GM10266 (cell line): Measurements from ENCODE around the gene TMEM120B.

Source experiments
- DNase-seq: peaks from one replicate; pipeline ENCODE4 v3.0.0; 2012; ENCODE audit errors: extremely low spot score
- TF ChIP-seq, protein P1 (sequence below): IDR thresholded peaks from 2 replicates; pipeline ENCODE4 v1.5.1; 2012; ENCODE audit warnings: mild to moderate bottlenecking, low read depth; ENCODE audit not compliant: control insufficient read depth, insufficient read depth; ENCODE audit errors: missing control alignments

TMEM120B gene

DNA sequence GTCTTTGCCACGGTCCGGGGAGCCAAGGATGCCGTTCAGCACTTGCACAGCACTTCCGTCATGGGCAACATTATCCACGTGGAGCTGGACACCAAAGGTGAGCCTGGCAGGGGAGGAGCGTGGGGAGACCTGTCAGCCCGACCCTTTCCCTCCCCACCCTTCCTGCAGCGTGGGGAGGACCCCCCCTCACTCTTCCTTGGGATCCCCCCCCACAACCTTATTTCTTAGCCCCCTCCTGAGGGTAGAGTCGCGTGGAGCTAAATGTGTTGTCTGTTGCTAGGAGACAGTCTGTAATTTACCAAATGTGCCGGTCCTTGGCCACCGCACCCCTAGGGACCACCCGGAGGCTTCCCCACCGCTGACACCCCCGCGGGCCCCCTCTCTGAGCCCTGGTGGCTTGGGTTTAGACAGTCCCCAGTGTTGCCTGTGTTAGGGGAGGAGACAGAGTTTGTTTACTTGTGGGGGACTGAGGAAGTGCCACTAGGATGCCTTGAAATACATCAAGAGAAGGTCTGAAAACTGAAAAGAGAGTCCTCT, 93.5 kb downstream of the TMEM120B start:
- TF ChIP-seq, protein P1, sequence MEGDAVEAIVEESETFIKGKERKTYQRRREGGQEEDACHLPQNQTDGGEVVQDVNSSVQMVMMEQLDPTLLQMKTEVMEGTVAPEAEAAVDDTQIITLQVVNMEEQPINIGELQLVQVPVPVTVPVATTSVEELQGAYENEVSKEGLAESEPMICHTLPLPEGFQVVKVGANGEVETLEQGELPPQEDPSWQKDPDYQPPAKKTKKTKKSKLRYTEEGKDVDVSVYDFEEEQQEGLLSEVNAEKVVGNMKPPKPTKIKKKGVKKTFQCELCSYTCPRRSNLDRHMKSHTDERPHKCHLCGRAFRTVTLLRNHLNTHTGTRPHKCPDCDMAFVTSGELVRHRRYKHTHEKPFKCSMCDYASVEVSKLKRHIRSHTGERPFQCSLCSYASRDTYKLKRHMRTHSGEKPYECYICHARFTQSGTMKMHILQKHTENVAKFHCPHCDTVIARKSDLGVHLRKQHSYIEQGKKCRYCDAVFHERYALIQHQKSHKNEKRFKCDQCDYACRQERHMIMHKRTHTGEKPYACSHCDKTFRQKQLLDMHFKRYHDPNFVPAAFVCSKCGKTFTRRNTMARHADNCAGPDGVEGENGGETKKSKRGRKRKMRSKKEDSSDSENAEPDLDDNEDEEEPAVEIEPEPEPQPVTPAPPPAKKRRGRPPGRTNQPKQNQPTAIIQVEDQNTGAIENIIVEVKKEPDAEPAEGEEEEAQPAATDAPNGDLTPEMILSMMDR: no peak
- no peak for DNase-seq

DNA sequence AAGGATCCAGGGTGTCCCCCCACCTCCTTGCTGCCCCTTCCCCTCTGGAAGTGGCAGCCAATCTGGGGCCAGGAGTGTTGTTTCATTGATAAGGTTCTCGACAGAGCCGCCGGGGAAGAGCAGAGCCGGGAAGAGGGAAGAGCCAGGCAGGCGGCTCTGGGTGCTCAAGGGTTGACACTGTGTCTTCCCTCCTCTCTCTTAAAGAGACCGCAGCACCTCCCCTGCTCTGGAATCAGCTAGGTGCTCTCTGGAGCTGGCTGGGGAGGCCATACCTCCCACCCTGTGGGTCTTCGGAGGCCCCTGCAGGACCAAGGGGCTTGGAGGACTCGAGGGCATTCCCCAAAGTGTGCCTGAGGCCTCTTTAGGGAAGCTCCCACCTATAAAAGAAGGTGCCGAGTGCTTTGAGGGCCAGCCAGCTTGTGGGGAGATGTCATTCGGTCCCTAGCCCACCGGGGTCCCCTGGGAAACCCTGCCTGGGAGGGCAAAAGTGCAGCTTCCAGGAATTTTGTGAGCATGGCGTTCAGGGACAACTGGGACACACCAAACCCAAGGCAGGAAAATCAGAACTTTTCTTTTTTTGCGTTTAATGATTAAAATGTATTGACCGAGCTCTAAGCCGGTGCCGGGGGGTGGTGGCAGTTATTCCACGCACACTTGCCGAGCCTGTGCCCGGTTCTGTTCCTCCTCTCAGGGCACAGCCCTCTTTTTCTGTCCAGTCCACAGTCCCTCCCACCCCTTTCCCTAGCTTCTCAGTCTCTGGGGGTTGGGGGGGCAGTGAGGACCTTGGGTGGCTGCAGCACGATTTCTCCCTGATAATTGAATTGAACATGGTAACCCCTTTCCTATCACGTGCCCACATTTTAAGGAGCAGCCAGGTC, 94.2 kb downstream of the TMEM120B start:
- TF ChIP-seq, protein P1: no peak
- DNase-seq: no peak

DNA sequence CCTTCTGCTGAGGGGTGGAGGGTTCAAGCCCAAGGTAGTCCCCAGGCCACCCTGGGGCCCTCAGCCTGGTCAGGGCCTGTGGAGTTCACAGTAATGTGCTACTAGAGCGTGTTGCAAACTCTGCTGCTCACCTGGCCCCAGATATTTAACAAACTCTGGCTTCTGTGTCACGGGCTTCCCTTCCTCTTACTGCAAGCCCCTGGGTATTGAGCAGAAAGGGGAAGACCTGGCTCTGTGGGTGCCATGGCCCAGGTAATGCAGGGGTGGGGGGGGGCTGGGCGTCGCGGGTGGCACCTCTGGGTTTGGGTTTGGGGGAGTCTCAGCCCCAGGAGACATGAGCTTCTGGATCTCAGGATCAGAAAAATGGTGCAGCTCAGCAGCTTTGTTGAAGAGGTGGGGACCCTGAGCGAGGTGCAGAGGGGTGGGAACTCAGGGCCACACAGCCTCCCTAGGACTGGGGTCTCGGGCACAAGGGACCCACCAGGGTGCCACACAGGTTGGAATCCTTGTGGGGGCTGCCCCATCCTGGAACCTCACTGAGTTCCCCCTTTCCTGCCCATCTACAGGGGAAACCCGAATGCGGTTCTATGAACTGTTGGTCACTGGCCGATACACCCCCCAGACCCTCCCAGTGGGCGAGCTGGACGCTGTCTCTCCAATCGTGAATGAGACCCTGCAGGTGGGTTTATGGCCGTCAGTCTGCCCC, 95.2 kb downstream of the TMEM120B start:
- TF ChIP-seq, protein P1: no peak
- DNase-seq: no peak

DNA sequence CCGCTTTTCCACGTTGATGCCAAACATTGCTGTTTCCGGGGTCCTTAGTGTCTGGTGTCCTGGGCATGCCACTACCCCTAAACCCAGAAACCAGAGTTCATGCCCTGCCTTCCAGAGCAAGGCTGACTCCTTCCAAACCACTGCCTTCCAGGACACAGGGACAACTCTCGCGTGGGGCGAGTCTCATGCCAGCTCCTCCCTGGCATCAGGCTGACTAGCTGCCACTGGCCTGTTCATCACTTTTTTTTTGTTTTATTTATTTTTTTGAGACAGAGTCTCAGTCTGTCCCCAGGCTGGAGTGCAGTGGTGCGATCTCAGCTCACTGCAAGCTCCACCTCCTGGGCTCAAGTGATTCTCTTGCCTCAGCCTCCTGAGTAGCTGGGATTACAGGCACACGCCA, 96.1 kb downstream of the TMEM120B start:
- TF ChIP-seq, protein P1: no peak
- no peak for DNase-seq

DNA sequence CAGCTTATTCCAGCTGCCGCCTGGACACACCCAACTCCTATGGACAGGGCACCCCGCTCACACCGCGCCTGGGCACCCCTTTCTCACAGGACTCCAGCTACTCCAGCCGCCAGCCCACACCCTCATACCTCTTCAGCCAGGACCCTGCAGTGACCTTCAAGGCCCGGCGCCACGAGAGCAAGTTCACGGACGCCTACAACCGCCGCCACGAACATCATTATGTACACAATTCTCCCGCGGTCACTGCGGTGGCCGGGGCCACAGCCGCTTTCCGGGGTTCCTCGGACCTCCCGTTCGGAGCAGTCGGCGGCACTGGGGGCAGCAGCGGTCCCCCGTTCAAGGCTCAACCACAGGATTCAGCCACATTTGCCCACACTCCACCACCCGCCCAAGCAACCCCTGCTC, 97.2 kb downstream of the TMEM120B start:
- DNase-seq: no peak
- TF ChIP-seq, protein P1: no peak

DNA sequence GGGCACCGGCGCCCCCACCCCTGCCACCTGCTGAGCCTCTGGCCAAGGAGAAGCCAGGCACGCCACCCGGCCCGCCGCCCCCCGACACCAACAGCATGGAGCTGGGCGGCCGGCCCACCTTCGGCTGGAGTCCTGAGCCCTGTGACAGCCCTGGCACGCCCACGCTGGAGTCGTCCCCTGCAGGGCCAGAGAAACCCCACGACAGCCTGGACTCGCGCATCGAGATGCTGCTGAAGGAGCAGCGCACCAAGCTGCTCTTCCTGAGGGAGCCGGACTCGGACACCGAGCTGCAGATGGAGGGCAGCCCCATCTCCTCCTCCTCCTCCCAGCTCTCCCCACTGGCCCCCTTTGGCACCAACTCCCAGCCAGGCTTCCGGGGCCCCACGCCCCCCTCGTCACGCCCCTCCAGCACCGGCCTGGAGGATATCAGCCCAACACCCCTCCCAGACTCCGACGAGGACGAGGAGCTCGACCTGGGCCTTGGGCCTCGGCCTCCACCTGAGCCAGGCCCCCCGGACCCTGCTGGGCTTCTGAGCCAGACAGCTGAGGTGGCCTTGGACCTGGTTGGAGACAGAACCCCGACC, 97.8 kb downstream of the TMEM120B start:
- no peak for DNase-seq
- TF ChIP-seq, protein P1: no peak
